Measurements from ENCODE around the gene MUC3A. TPM values are rescaled to one million over a fixed set of nuclear protein-coding genes. Genes with fewer than 3 reads are reported as not detected.

MUC3A gene
- total and polyA plus RNA-seq, 2 of the 13 experiments (the other 11 are each of a cell fraction or from before 2014, with no cell fraction given), result 0.01 TPM; not detected in 1

- TF ChIP-seq ZBTB21 (CRISPR knock-in tag; IDR thresholded peaks at IDR 0.05), result no peak
Measured at GRCh38 chr7:100951888-100952560, 2.7 kb downstream of the MUC3A start (continued).

- CTCF ChIA-PET (ENCODE audit: low intra/inter-chr PET ratio, low total read pairs), result no interaction called here
- no peaks in the 10 kb centered on the region for H3K79me2 ChIP-seq (ENCODE audit: insufficient read depth, low read length)
- no peak overlapping the region for H3K9ac ChIP-seq (ENCODE audit: insufficient read depth, low read depth, low read length)
- peaks cover 2 to 11% of the 10 kb centered on the region in 2 experiments; a peak in 3 of 5 replicates for H3K27me3 ChIP-seq (ENCODE audit: control insufficient read depth in 1 of 2, insufficient read depth in 2 of 2, low read length in 2 of 2)
- no peak overlapping the region for H3K4me3 ChIP-seq (replicated peaks in 1 of 3; ENCODE audit: insufficient read depth in 1 of 3, low read depth in 2 of 3, low read length in 3 of 3)
- H3K9me3 ChIP-seq (ENCODE audit: low read length), result no peaks in the 10 kb centered on the region
- no peak for FAIRE-seq
- no peak for ATAC-seq
- intact Hi-C loops (cut with micrococcal nuclease; ENCODE audit: unreplicated experiment), result no loop called here
- no peak for DNase-seq (ENCODE audit: low spot score)
- no TSS peak for BruUV-seq (replicated peaks)
- peaks cover 12% of the 10 kb centered on the region; the same call in 1 of the 2 replicates for H3K4me1 ChIP-seq (ENCODE audit: insufficient read depth, low read length)
- WGBS (ENCODE audit: low lambda C conversion rate), result 12% methylated on average over 2 of the region's 2 CpGs
- in situ Hi-C loops (cut with HindIII; ENCODE audit: extremely low pct_ligation_motif_present, low pct_unique_long_range_greater_than_20kb), result no loop called here
- H3K4me2 ChIP-seq (ENCODE audit: low read depth, low read length), result no peak overlapping the region
- no peak overlapping the region for H2AFZ ChIP-seq (ENCODE audit: low read length)
- no peaks in the 10 kb centered on the region for H3K36me3 ChIP-seq (replicated peaks in 1 of 2; ENCODE audit: control insufficient read depth in 1 of 2, insufficient read depth in 2 of 2, low read length in 2 of 2)
- H4K20me1 ChIP-seq (ENCODE audit: insufficient read depth, low read length), result no peaks in the 10 kb centered on the region
- POLR2A ChIA-PET, result no interaction called here
- H3K27ac ChIP-seq (ENCODE audit: extremely low read length, insufficient read depth, low read length), result no peak overlapping the region
- TF ChIP-seq JDP2 (CRISPR knock-in tag; IDR thresholded peaks at IDR 0.05; ENCODE audit: borderline replicate concordance), result no peak
- no peak for TF ChIP-seq TIGD3 (CRISPR knock-in tag; IDR thresholded peaks at IDR 0.05; ENCODE audit: borderline replicate concordance)
- no peak for TF ChIP-seq MTF2 (CRISPR knock-in tag; IDR thresholded peaks at IDR 0.05; ENCODE audit: borderline replicate concordance)
- no peak for TF ChIP-seq ZBTB43 (CRISPR knock-in tag; conservative IDR thresholded peaks at IDR 0.05)
- no peak for TF ChIP-seq HOXA5 (CRISPR knock-in tag; IDR thresholded peaks at IDR 0.05)
- no peak for TF ChIP-seq ZNF225 (CRISPR knock-in tag; IDR thresholded peaks at IDR 0.05)
- no peak for TF ChIP-seq ZHX2 (IDR thresholded peaks at IDR 0.05; ENCODE audit: low read depth)
- no peak for TF ChIP-seq ZHX2 (CRISPR knock-in tag; IDR thresholded peaks at IDR 0.05; ENCODE audit: borderline replicate concordance)
- no peak for TF ChIP-seq ZNF44 (CRISPR knock-in tag; IDR thresholded peaks at IDR 0.05)
- no peak for TF ChIP-seq HOXD1 (CRISPR knock-in tag; IDR thresholded peaks at IDR 0.05)
- TF ChIP-seq ZNF562 (CRISPR knock-in tag; IDR thresholded peaks at IDR 0.05; ENCODE audit: borderline replicate concordance), result no peak
- no peak for TF ChIP-seq TAF15 (IDR thresholded peaks at IDR 0.05; ENCODE audit: low read depth, low read length, poor library complexity, severe bottlenecking)
- TF ChIP-seq MIXL1 (CRISPR knock-in tag; IDR thresholded peaks at IDR 0.05), result no peak
- no peak for TF ChIP-seq ZNF615 (CRISPR knock-in tag; IDR thresholded peaks at IDR 0.05; ENCODE audit: borderline replicate concordance)
- TF ChIP-seq FOXP1 (IDR thresholded peaks at IDR 0.05), result no peak
- no peak for TF ChIP-seq FOXP1 (CRISPR knock-in tag; IDR thresholded peaks at IDR 0.05)
Measured at GRCh38 chr7:100952641-100953040, 3.3 kb downstream of the MUC3A start.

All from HepG2 (cell line).